Bronchial epithelial cell (primary cell): ENCODE measurements around the gene RPS6KA2. TPM values are rescaled to one million over a fixed set of nuclear protein-coding genes. Genes with fewer than 3 reads are reported as not detected.

Source experiments
- DNase-seq: peaks from one replicate; pipeline ENCODE4 v3.0.0-alpha.2; 2010; ENCODE audit warnings: low read depth
- FAIRE-seq: peaks from 2 replicates; lab custom pipeline; 2011; peaks lifted over from hg19 to GRCh38; lab: Jason Lieb, UNC
- H3K27me3 ChIP-seq: 2 replicates; pipeline ENCODE4 v1.5.1; 2011; ENCODE audit warnings: low read length; ENCODE audit not compliant: control insufficient read depth, insufficient read depth
- H3K36me3 ChIP-seq: 2 replicates; pipeline ENCODE4 v1.5.1; 2011; ENCODE audit warnings: low read length; ENCODE audit not compliant: control insufficient read depth, insufficient read depth
- H3K4me3 ChIP-seq: 2 replicates; pipeline ENCODE4 v1.5.1; 2011; ENCODE audit warnings: mild to moderate bottlenecking, low read depth, low read length, control low read depth
- total RNA-seq: library from RNA; depleted of rRNA; stranded (reverse); fragments of >200 nt; gene quantifications from 2 replicates; pipeline ENCODE4 v1.2.1, GENCODE V29; 2014
- TF ChIP-seq, protein P1 (sequence below): IDR thresholded peaks from 2 replicates; pipeline ENCODE4 v1.5.1; 2011; ENCODE audit warnings: mild to moderate bottlenecking, moderate library complexity, low read length, control low read depth, inconsistent platforms; ENCODE audit not compliant: insufficient read depth, severe bottlenecking

The RPS6KA2 gene
- total RNA-seq, 1 donor from 2014 or later = 42.6 TPM

GRCh38 chr6:166476061-166476591, 150.9 kb downstream of the RPS6KA2 start:
- H3K4me3 ChIP-seq = no peak overlapping the region
- TF ChIP-seq, protein P1, sequence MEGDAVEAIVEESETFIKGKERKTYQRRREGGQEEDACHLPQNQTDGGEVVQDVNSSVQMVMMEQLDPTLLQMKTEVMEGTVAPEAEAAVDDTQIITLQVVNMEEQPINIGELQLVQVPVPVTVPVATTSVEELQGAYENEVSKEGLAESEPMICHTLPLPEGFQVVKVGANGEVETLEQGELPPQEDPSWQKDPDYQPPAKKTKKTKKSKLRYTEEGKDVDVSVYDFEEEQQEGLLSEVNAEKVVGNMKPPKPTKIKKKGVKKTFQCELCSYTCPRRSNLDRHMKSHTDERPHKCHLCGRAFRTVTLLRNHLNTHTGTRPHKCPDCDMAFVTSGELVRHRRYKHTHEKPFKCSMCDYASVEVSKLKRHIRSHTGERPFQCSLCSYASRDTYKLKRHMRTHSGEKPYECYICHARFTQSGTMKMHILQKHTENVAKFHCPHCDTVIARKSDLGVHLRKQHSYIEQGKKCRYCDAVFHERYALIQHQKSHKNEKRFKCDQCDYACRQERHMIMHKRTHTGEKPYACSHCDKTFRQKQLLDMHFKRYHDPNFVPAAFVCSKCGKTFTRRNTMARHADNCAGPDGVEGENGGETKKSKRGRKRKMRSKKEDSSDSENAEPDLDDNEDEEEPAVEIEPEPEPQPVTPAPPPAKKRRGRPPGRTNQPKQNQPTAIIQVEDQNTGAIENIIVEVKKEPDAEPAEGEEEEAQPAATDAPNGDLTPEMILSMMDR = no peak
- H3K36me3 ChIP-seq = no peaks in the 10 kb centered on the region
- H3K27me3 ChIP-seq = no peaks in the 10 kb centered on the region
- no peak for DNase-seq
- FAIRE-seq = no peak

GRCh38 chr6:166474721-166475565, 152.1 kb downstream of the RPS6KA2 start:
- DNase-seq (no peak), FAIRE-seq (no peak)
- Histone ChIP-seq H3K27me3 (no peaks in the 10 kb centered on the region), H3K4me3 (no peak overlapping the region), H3K36me3 (no peaks in the 10 kb centered on the region)
- TF ChIP-seq, protein P1 = no peak

- no peak for DNase-seq
- H3K27me3 ChIP-seq = no peaks in the 10 kb centered on the region
- FAIRE-seq = no peak
- H3K4me3 ChIP-seq = no peak overlapping the region
- peaks cover 1% of the 10 kb centered on the region for H3K36me3 ChIP-seq
- TF ChIP-seq, protein P1 = no peak
Observed at GRCh38 chr6:166473886-166474571, 153.0 kb downstream of the RPS6KA2 start.

DNA sequence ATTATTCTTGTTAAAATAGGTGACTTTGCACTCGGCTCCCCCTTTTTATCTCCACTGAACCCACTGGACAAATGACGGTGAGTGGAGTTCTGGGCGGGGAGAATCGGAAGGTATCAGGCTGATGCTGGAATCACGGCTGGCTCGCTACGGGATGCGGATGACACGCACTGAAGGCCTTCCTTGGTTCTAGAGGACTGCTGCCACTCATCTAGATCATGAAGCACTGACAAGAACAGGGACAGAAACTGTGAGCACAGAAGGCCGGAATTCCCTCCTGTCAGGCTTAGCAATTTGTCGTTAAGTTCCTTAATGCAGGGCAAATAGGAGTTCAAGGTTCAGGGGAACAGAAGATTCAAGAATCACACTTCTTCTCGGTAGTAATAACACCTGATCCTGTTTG, 154.4 kb downstream of the RPS6KA2 start:
- no peaks in the 10 kb centered on the region for H3K27me3 ChIP-seq
- FAIRE-seq (no peak), DNase-seq (no peak)
- H3K4me3 ChIP-seq = no peak overlapping the region
- TF ChIP-seq, protein P1 = no peak
- peaks cover 1% of the 10 kb centered on the region for H3K36me3 ChIP-seq

DNA sequence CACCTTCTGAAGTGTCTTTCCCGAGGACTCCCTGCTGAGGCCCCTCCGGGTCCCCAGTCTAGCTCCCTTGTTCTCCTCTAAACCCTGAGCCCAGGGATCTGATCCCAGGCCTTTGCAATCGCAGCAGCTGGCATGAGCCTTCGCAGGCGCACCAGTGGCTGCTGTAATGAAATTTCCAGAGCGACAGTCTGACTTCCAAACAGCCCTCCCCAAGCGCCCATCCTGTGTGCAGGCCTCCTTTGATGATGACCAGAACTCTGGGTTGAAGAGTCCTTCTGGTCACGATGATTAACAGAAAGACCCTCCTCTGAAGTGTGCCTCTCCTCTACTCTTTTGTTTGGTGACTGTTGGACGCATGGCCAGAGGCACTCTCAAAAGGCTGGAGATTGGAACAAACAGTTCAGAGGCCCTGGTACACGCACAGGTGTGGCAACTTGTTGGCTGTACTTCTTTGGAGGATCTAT, 155.2 kb downstream of the RPS6KA2 start:
- no peak for DNase-seq

More for the DNA sequence above, 155.2 kb downstream of the RPS6KA2 start:
- Histone ChIP-seq H3K4me3 (no peak overlapping the region), H3K27me3 (no peaks in the 10 kb centered on the region), H3K36me3 (peaks cover 1% of the 10 kb centered on the region)
- TF ChIP-seq, protein P1 = no peak
- no peak for FAIRE-seq
